Mesothelial cell of epicardium (in vitro differentiated cells): ENCODE results near the gene PPP1R14D. TPM values are rescaled to one million over a fixed set of nuclear protein-coding genes. Genes with fewer than 3 reads are reported as not detected.

Experiments used
- DNase-seq, 2 experiments: peaks; one replicate each; pipeline ENCODE4 v3.0.0; 2021; ENCODE audit warnings: low spot score in 2 of 2; ENCODE audit not compliant: unreplicated experiment in 2 of 2
- H3K27ac Mint-ChIP-seq: 2 replicates; pipeline ENCODE4 v1.8.0; 2021; ENCODE audit warnings: mixed read lengths
- H3K27me3 Mint-ChIP-seq: 2 replicates; pipeline ENCODE4 v1.8.0; 2021; ENCODE audit warnings: low read depth, mixed read lengths
- H3K36me3 Mint-ChIP-seq: 2 replicates; pipeline ENCODE4 v1.8.0; 2021; ENCODE audit warnings: mixed read lengths
- H3K4me1 Mint-ChIP-seq: 2 replicates; pipeline ENCODE4 v1.8.0; 2021; ENCODE audit warnings: mixed read lengths
- H3K4me3 Mint-ChIP-seq: 2 replicates; pipeline ENCODE4 v1.8.0; 2021; ENCODE audit warnings: mild to moderate bottlenecking, moderate library complexity, mixed read lengths
- H3K9me3 Mint-ChIP-seq: 2 replicates; pipeline ENCODE4 v1.8.0; 2021; ENCODE audit warnings: mixed read lengths
- total RNA-seq: library from RNA; stranded (reverse); gene quantifications from 3 replicates; pipeline ENCODE4 v1.2.1, GENCODE V29; 2021
- TF ChIP-seq, protein P1 (sequence below): fragments of 200-600 bp; sonication (generic); IDR thresholded peaks from one replicate; pipeline ENCODE4 v1.5.0; 2021; ENCODE audit warnings: antibody characterized with exemption; ENCODE audit not compliant: unreplicated experiment

PPP1R14D gene
- total RNA-seq, 1 donor from 2014 or later, result 1.7 TPM

DNA sequence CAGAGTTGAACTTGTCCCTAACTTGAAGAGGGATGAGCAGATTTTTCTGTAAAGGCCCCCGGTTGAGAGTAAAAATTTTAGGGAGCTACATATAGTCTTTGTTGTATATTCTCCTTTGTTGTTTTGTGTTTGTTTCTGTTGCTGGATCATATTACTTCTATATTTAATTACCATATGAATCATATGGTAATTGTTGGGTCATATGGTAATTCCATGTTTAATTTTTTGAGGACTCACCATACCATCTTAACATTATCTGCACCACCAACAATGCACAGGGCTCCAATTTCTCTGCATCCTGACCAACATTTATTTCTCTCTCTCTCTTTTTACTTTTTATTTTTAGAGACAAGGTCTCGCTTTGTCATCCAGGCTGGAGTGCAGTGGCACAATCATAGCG is 29.0 kb downstream of the PPP1R14D start:
- H3K4me3 Mint-ChIP-seq, result no peak overlapping the region
- TF ChIP-seq, protein P1, sequence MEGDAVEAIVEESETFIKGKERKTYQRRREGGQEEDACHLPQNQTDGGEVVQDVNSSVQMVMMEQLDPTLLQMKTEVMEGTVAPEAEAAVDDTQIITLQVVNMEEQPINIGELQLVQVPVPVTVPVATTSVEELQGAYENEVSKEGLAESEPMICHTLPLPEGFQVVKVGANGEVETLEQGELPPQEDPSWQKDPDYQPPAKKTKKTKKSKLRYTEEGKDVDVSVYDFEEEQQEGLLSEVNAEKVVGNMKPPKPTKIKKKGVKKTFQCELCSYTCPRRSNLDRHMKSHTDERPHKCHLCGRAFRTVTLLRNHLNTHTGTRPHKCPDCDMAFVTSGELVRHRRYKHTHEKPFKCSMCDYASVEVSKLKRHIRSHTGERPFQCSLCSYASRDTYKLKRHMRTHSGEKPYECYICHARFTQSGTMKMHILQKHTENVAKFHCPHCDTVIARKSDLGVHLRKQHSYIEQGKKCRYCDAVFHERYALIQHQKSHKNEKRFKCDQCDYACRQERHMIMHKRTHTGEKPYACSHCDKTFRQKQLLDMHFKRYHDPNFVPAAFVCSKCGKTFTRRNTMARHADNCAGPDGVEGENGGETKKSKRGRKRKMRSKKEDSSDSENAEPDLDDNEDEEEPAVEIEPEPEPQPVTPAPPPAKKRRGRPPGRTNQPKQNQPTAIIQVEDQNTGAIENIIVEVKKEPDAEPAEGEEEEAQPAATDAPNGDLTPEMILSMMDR, result no peak
- H3K27ac Mint-ChIP-seq, result peak overlapping the region; percentile 62
- H3K36me3 Mint-ChIP-seq, result peaks cover 8% of the 10 kb centered on the region
- no peak for DNase-seq
- peaks cover 18% of the 10 kb centered on the region for H3K4me1 Mint-ChIP-seq
- H3K27me3 Mint-ChIP-seq, result no peaks in the 10 kb centered on the region
- no peaks in the 10 kb centered on the region for H3K9me3 Mint-ChIP-seq

DNA sequence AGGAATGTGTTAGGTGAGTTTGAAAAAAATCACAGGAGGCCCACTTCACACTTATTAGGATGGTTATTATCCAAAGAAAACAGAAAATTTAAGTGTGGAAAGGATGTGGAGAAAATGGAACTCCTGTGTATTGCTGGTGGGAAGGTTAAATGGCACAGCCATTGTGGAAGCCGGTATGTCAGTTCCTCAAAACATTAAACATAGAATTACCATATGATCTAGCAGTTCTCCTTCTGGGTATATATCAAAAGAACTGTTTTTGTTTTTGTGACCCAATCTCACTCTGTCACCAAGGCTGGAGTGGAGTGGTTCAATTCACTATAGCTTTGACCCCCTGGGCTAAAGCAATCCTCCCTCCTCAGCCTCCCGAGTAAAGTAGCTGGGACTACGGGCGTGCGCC is 32.0 kb downstream of the PPP1R14D start:
- Mint-ChIP-seq H3K27ac (peak overlapping the region; percentile 57), H3K36me3 (peaks cover 16% of the 10 kb centered on the region), H3K4me1 (peaks cover 18% of the 10 kb centered on the region), H3K27me3 (no peaks in the 10 kb centered on the region), H3K4me3 (no peak overlapping the region), H3K9me3 (no peaks in the 10 kb centered on the region)
- TF ChIP-seq, protein P1, result no peak
- no peak for DNase-seq

DNA sequence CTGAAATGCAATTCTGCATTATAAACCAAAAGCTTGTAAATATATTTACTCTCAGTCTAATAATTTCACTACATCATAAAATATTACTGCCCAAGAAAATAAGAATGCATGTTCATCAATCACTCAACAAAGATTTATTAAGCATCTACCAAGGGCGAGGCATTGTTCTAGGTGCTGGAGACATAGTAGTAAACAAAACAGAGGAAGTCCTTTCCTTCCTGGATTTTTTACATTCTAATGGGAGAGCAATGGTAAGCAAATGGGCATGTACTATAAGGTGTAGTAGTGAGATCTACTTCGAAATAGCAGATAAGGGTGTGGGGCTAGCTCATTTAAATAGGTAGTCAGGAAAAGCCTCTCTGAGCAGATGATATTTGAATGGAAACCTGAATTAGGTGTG is 32.5 kb downstream of the PPP1R14D start:
- DNase-seq, result no peak
- Mint-ChIP-seq H3K36me3 (peaks cover 14% of the 10 kb centered on the region), H3K4me3 (no peak overlapping the region), H3K27ac (peak overlapping the region; percentile 57), H3K27me3 (no peaks in the 10 kb centered on the region), H3K9me3 (no peaks in the 10 kb centered on the region), H3K4me1 (peaks cover 18% of the 10 kb centered on the region)
- TF ChIP-seq, protein P1, result no peak

GRCh38 chr15:40793216-40793989 is 35.1 kb downstream of the PPP1R14D start:
- DNase-seq, result no peak
- H3K27ac Mint-ChIP-seq, result no peak overlapping the region
- no peaks in the 10 kb centered on the region for H3K9me3 Mint-ChIP-seq
- peaks cover 19% of the 10 kb centered on the region for H3K4me1 Mint-ChIP-seq
- H3K27me3 Mint-ChIP-seq, result no peaks in the 10 kb centered on the region
- TF ChIP-seq, protein P1, result no peak
- H3K36me3 Mint-ChIP-seq, result peaks cover 12% of the 10 kb centered on the region
- no peak overlapping the region for H3K4me3 Mint-ChIP-seq

GRCh38 chr15:40792394-40792793 is 36.1 kb downstream of the PPP1R14D start:
- DNase-seq, result no peak
- TF ChIP-seq, protein P1, result no peak
- peaks cover 23% of the 10 kb centered on the region for H3K4me1 Mint-ChIP-seq
- no peak overlapping the region for H3K4me3 Mint-ChIP-seq
- peaks cover 12% of the 10 kb centered on the region for H3K36me3 Mint-ChIP-seq
- H3K27me3 Mint-ChIP-seq, result no peaks in the 10 kb centered on the region
- H3K27ac Mint-ChIP-seq, result no peak overlapping the region
- H3K9me3 Mint-ChIP-seq, result no peaks in the 10 kb centered on the region
